Measurements from ENCODE around the gene C2orf76. TPM values are rescaled to one million over a fixed set of nuclear protein-coding genes. Genes with fewer than 3 reads are reported as not detected.
"Not testable (repeated sequence)": the region's sequence is repeated elsewhere in the genome, so short reads cannot be mapped to it uniquely, and the experiment has no call there.

The C2orf76 gene
- total RNA-seq, 4 donors from 2014 or later, result 5.3 to 19.9 (median 13.3) TPM

GRCh38 chr2:119377294-119377992, 10.8 kb upstream of the C2orf76 start:
- no peak overlapping the region for H3K4me3 ChIP-seq (replicated peaks in 1 of 3)
- DNase-seq, result no peak
- no peaks in the 10 kb centered on the region for H3K4me1 ChIP-seq
- H3K36me3 ChIP-seq, result peaks cover 11 to 17% of the 10 kb centered on the region in 2 donors
- H3K27ac ChIP-seq, result no peak overlapping the region
- H3K27me3 ChIP-seq, result no peaks in the 10 kb centered on the region
- WGBS, 2 donors, result 85 to 90% methylated on average over 7 of the region's 7 CpGs
- intact Hi-C loops (cut with DNase I), result no loop called here
- no peaks in the 10 kb centered on the region for H3K9me3 ChIP-seq
- no peak for TF ChIP-seq CTCF (IDR thresholded peaks at IDR 0.05)
- TF ChIP-seq POLR2A (IDR thresholded peaks at IDR 0.05), result no peak

- intact Hi-C loops (cut with DNase I), result no loop called here
Measured at GRCh38 chr2:119376810-119377209, 10.2 kb upstream of the C2orf76 start.

GRCh38 chr2:119376406-119376805, 9.8 kb upstream of the C2orf76 start:
- H3K27ac ChIP-seq; H3K4me3 ChIP-seq (replicated peaks in 1 of 3); DNase-seq; intact Hi-C loops (cut with DNase I); H3K9me3 ChIP-seq; H3K27me3 ChIP-seq; H3K4me1 ChIP-seq: not testable (repeated sequence)
- 90 to 97% methylated on average over 6 of the region's 6 CpGs for WGBS, 2 donors
- H3K36me3 ChIP-seq, result peaks cover 22 to 25% of the 10 kb centered on the region in 2 donors

More at GRCh38 chr2:119376810-119377209, 10.2 kb upstream of the C2orf76 start:
- 94 to 100% methylated on average over 5 of the region's 5 CpGs for WGBS, 2 donors
- Histone ChIP-seq H3K9me3 (no peaks in the 10 kb centered on the region), H3K4me1 (no peaks in the 10 kb centered on the region), H3K36me3 (peaks cover 18 to 22% of the 10 kb centered on the region in 2 donors), H3K27me3 (no peaks in the 10 kb centered on the region), H3K27ac (no peak overlapping the region), H3K4me3 (replicated peaks in 1 of 3) (no peak overlapping the region)
- DNase-seq, result no peak
- TF ChIP-seq CTCF (IDR thresholded peaks at IDR 0.05) (no peak), POLR2A (IDR thresholded peaks at IDR 0.05) (no peak)

GRCh38 chr2:119373907-119374745, 7.5 kb upstream of the C2orf76 start:
- 97 to 100% methylated on average over 5 of the region's 5 CpGs for WGBS, 2 donors
- H3K9me3 ChIP-seq; H3K4me3 ChIP-seq (replicated peaks in 1 of 3); DNase-seq; H3K27ac ChIP-seq; H3K4me1 ChIP-seq; intact Hi-C loops (cut with DNase I); H3K27me3 ChIP-seq: not testable (repeated sequence)
- peaks cover 34 to 47% of the 10 kb centered on the region in 2 donors for H3K36me3 ChIP-seq

GRCh38 chr2:119372778-119373568, 6.3 kb upstream of the C2orf76 start:
- H3K27ac ChIP-seq, result no peak overlapping the region
- H3K4me3 ChIP-seq (replicated peaks in 1 of 3), result no peak overlapping the region
- no peaks in the 10 kb centered on the region for H3K9me3 ChIP-seq
- no peaks in the 10 kb centered on the region for H3K27me3 ChIP-seq
- TF ChIP-seq CTCF (IDR thresholded peaks at IDR 0.05), result no peak
- TF ChIP-seq POLR2A (IDR thresholded peaks at IDR 0.05), result no peak
- no peak for DNase-seq
- H3K36me3 ChIP-seq, result peaks cover 35 to 53% of the 10 kb centered on the region in 2 donors
- peaks cover 2 to 6% of the 10 kb centered on the region in 2 donors for H3K4me1 ChIP-seq
- intact Hi-C loops (cut with DNase I), result no loop called here
- 97 to 100% methylated on average over 6 of the region's 7 CpGs for WGBS, 2 donors

Data from thyroid gland (tissue), 4 donors.